GM11168 (cell line): ENCODE measurements around the gene KIF14.
"Not testable (repeated sequence)": the region's sequence is repeated elsewhere in the genome, so short reads cannot be mapped to it uniquely, and the experiment has no call there.

ENCODE experiments used
- in situ Hi-C: fragments of 300-500 bp; cut with MboI; formaldehyde crosslinking; loops from one replicate; pipeline ENCODE4 v1.12.0; 2022; ENCODE audit warnings: low sequenced_read_pairs; ENCODE audit not compliant: unreplicated experiment

The KIF14 gene

GRCh38 chr1:200550367-200550766 is 70.2 kb downstream of the KIF14 start:
- in situ Hi-C loops, result no loop called here

DNA sequence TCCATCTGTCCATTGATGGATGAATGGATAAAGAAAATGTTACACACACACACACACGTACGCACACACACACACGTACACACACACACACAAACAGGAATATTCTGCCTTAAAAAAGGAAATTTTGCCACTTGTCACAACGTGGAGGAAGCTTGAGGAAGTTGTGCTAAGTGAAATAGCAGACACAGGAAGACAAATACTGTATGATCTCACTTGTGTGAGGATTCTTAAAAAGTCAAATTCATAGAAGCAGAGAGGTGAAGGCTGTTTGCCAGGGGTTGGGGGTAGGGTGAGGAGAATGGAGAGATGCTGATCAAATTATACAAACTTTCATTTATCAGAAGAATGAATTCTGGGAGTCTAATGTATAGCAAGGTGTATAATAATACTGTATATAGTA is 73.2 kb downstream of the KIF14 start:
- in situ Hi-C loops, result no loop called here

GRCh38 chr1:200546577-200546976 is 74.0 kb downstream of the KIF14 start:
- in situ Hi-C loops, result no loop called here

- in situ Hi-C loops, result no loop called here
Observed at GRCh38 chr1:200542162-200542561, 78.4 kb downstream of the KIF14 start.

GRCh38 chr1:200540281-200540680 is 80.3 kb downstream of the KIF14 start:
- in situ Hi-C loops, result no loop called here

DNA sequence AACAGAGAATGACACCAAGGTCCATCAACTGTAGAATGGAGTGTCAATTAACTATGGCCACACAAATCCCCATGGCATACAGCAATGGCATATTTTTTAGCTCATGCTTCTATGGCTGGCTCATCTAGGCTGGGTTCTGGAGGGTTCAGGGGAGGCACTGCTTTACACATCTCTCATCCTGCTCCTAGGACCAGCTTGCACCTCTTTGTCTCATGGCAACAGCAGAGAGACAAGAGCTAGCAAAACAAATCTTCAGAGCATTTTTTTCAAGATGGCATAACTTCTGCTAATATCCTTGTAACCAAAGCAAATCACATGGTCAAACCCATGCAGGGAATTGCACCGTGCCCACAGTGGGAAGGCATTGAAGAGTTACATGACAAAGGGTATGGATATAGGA is 82.4 kb downstream of the KIF14 start:
- in situ Hi-C loops, result no loop called here

GRCh38 chr1:200535605-200536004 is 84.9 kb downstream of the KIF14 start:
- in situ Hi-C loops, result no loop called here

- in situ Hi-C loops, result no loop called here
Observed at GRCh38 chr1:200530623-200531261, 89.8 kb downstream of the KIF14 start.

DNA sequence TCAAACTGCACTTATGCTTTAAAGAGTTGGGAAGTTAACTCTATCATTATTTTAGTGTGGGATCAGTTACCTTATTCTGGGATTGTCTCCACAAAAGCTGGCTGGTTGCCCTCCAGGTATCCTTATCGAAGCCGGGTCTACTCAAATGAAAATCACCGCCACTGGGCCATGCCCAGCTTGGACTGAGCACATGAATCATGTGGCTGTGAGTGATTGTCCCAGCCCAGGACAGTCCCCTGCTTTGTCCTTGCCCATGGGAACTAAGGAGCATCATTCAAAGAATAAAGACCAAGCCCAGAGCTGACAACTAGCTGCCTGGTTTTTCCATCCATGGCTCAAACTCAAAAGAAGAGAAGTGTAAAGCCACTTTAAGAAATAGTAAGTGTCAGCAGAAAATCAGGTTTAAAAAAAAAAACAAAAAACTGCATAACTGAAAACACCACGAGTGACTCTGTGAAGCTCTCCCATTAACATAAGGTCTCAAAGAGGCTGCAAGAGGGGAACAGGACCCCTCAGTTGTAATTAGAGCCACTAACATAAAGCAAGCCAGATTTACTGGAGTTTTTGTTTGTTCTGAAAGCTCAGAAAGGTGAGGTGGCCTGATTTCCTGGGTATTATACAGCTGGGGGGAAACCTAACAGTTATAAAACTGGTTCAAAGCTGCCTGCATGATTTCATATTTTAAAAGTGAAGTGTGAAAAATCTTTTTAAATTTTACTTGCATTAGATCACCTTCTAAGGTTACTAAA is 91.5 kb downstream of the KIF14 start:
- in situ Hi-C loops, result no loop called here

GRCh38 chr1:200527670-200528069 is 92.9 kb downstream of the KIF14 start:
- in situ Hi-C loops, result no loop called here

DNA sequence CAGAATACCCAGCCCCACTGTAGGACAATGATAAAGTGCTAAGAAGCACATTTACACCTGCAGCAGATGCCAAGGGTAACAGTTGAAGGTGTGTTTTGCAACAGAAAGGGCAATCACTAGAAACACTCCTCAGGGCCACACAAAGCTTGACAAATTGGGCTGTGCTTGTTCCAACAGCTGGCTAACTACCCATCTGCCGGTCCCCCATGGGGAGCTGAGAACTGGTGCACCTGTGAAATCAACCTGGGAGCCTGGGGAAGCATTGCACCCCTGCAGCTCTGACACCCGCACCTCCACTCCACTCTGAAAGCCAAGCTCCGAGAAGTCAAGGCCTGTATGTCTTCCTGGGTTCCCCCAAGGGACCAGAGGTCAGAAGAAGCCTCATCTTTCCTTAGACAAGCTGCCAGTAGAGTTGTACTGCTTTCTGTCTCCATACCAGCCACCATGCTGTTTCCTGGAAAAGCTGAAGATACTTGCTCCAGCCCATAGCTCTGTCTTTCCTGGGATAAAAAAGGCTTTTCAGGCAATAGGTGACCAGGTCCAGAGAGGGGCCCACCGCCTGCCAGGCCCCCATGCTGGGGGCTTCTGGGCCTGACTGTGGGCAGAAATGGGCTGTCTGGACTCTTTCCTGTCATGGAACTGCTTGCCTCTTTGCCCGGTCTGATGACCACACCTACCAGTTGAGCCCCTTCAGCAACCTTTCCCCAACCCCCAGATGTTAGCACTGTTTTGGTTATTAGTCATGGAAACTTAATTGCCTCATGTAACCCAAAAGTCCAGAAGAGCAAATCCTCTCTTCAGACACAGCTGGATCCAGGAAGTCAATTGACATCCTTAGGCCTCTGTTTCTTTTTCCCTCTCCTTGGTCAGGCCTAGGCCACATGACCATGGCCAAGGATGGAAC is 93.6 kb downstream of the KIF14 start:
- in situ Hi-C loops, result no loop called here

- in situ Hi-C loops, result no loop called here
Observed at GRCh38 chr1:200525090-200525987, 95.2 kb downstream of the KIF14 start.

- in situ Hi-C loops, result not testable (repeated sequence)
Observed at GRCh38 chr1:200524551-200524950, 96.0 kb downstream of the KIF14 start.

- in situ Hi-C loops, result no loop called here
Observed at GRCh38 chr1:200524092-200524491, 96.5 kb downstream of the KIF14 start.

DNA sequence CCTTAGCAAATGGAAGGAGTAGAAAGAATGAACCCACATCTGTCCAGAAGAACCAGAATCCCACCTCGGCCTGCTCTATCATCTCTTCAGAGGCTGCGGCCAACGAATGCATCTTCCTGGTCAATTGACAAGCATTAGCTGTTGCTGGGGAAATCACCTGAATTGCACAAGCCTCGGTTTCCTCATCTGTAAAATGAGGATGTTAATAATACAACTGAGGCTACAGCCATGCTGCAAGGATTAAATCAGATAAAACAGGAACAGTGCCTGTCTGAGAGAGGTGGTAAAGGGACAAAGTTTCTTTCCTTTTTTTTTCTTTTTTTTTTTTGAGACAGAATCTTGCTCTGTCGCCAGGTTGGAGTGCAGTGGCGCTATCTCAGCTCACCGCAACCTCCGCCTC is 99.8 kb downstream of the KIF14 start:
- in situ Hi-C loops, result no loop called here

DNA sequence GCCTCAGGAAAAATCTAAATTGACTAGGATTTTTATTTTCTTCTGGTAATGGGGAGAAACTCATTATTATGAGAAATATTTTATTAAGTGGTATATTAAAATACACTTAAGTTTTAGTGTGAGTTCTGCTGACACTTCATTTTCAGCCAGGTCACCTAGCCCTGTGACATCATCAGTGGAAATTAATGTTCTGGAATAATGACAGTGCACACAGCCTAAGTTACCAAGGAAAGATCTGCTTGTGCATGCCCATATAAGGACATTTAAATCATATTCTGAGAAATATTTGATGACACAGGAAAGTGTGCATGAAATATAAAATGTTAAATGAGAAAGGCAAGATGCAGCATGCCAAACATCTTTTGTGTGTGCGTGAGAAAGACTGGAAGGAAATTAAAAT is 102.0 kb downstream of the KIF14 start:
- in situ Hi-C loops, result no loop called here

DNA sequence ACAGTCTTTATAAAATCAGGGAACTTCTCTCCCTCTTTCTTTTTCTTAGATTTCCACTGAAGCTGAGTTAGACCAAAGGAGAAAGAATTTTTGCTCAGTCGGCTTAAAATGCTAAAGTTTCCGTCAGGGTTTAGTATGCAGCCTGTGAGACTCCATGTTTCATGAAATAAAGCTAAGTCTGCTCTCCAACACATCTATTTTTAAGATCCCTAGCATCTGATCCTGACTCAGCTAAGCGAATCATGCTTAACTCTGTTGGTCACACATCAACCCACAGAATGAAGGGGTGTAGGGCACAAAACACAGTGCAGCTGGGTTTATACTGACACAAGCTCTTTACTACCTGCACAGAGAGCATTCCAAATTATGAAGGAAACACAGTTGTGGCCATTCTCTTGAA is 108.4 kb downstream of the KIF14 start:
- in situ Hi-C loops, result no loop called here

GRCh38 chr1:200510228-200510623 is 110.3 kb downstream of the KIF14 start:
- in situ Hi-C loops, result no loop called here

- in situ Hi-C loops, result no loop called here
Observed at GRCh38 chr1:200506471-200506870, 114.1 kb downstream of the KIF14 start.

GRCh38 chr1:200505257-200505656 is 115.3 kb downstream of the KIF14 start:
- in situ Hi-C loops, result no loop called here
